Left ventricle myocardium inferior (tissue), 1 donor: ENCODE data around the gene PBX4. TPM values are rescaled to one million over a fixed set of nuclear protein-coding genes. Genes with fewer than 3 reads are reported as not detected.
A peak's percentile ranks its signal among the peaks of the same experiment; 100 is the strongest.

ENCODE experiments used
- DNase-seq: peaks from one replicate; pipeline ENCODE4 v3.0.0-alpha.2; 2020
- H3K27ac ChIP-seq: fragments of 200-600 bp; replicated peaks from 2 replicates; pipeline ENCODE4 v1.8.0; 2021
- H3K27me3 ChIP-seq: fragments of 200-600 bp; 2 replicates; pipeline ENCODE4 v1.8.0; 2021; ENCODE audit warnings: low read depth
- H3K36me3 ChIP-seq: fragments of 200-600 bp; 2 replicates; pipeline ENCODE4 v1.8.0; 2021
- H3K4me1 ChIP-seq: fragments of 200-600 bp; 2 replicates; pipeline ENCODE4 v1.8.0; 2021
- H3K4me3 ChIP-seq: fragments of 200-600 bp; 2 replicates; pipeline ENCODE4 v1.8.0; 2021; ENCODE audit warnings: mild to moderate bottlenecking, moderate library complexity
- H3K9me3 ChIP-seq: fragments of 200-600 bp; replicated peaks from 2 replicates; pipeline ENCODE4 v1.8.0; 2021
- intact Hi-C: fragments of 100-400 bp; cut with micrococcal nuclease; formaldehyde crosslinking; loops from one replicate; pipeline ENCODE4 v1.11.0; 2022
- total RNA-seq: library from RNA; stranded (reverse); fragmentation: NEBNext Ultra II Directional; extraction: Animal tissue kit (Norgen Biotek cat#: 25700); gene quantifications from one replicate; pipeline ENCODE4 v1.2.1, GENCODE V29; 2021
- TF ChIP-seq, protein P1 (sequence below): fragments of 200-600 bp; IDR thresholded peaks from 2 replicates; pipeline ENCODE4 v1.8.0; 2021; ENCODE audit warnings: antibody characterized with exemption, mild to moderate bottlenecking, borderline replicate concordance
- donor health status: DM: no; HTN: yes; CAD: no; lungs with severe emphysema.

The PBX4 gene
- total RNA-seq, 1 donor from 2014 or later: not detected

- H3K4me1 ChIP-seq: peaks cover 10% of the 10 kb centered on the region
- peaks cover 4% of the 10 kb centered on the region for H3K9me3 ChIP-seq
- peaks cover 30% of the 10 kb centered on the region for H3K27me3 ChIP-seq
- H3K4me3 ChIP-seq: no peak overlapping the region
- no peak for DNase-seq
- intact Hi-C loops: no loop called here
- no peak overlapping the region for H3K27ac ChIP-seq
- TF ChIP-seq, protein P1, sequence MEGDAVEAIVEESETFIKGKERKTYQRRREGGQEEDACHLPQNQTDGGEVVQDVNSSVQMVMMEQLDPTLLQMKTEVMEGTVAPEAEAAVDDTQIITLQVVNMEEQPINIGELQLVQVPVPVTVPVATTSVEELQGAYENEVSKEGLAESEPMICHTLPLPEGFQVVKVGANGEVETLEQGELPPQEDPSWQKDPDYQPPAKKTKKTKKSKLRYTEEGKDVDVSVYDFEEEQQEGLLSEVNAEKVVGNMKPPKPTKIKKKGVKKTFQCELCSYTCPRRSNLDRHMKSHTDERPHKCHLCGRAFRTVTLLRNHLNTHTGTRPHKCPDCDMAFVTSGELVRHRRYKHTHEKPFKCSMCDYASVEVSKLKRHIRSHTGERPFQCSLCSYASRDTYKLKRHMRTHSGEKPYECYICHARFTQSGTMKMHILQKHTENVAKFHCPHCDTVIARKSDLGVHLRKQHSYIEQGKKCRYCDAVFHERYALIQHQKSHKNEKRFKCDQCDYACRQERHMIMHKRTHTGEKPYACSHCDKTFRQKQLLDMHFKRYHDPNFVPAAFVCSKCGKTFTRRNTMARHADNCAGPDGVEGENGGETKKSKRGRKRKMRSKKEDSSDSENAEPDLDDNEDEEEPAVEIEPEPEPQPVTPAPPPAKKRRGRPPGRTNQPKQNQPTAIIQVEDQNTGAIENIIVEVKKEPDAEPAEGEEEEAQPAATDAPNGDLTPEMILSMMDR: no peak
- H3K36me3 ChIP-seq: no peaks in the 10 kb centered on the region
Observed at GRCh38 chr19:19553670-19554069, 64.8 kb downstream of the PBX4 start.

GRCh38 chr19:19552798-19553197 is 65.7 kb downstream of the PBX4 start:
- Histone ChIP-seq H3K27ac (no peak overlapping the region), H3K4me3 (no peak overlapping the region), H3K4me1 (peaks cover 18% of the 10 kb centered on the region), H3K9me3 (peaks cover 4% of the 10 kb centered on the region), H3K27me3 (peaks cover 38% of the 10 kb centered on the region), H3K36me3 (no peaks in the 10 kb centered on the region)
- no peak for DNase-seq
- intact Hi-C loops: no loop called here
- TF ChIP-seq, protein P1: peak; percentile 66

DNA sequence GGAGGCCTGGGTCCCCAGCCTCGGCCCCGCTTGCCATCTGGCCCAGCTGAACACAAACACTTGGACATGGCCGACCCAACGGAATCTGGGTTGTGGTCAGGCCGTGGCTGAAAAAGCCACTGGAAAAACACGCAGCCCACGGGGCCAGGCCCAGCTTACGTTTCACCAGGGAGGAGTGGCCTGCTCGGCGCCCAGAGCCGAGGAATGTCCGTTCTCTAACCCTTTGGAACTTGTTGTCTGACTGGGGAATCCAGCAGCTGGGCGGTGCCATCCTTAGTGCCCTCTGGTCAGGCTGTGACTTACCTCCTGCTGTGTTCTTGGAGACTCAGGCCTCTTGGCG is 66.7 kb downstream of the PBX4 start:
- TF ChIP-seq, protein P1: no peak

GRCh38 chr19:19550972-19551852 is 67.3 kb downstream of the PBX4 start:
- H3K4me3 ChIP-seq: no peak overlapping the region
- peaks cover 4% of the 10 kb centered on the region for H3K9me3 ChIP-seq
- TF ChIP-seq, protein P1: no peak
- DNase-seq: no peak
- H3K27me3 ChIP-seq: peaks cover 52% of the 10 kb centered on the region
- intact Hi-C loops: no loop called here
- H3K4me1 ChIP-seq: peaks cover 26% of the 10 kb centered on the region
- H3K27ac ChIP-seq: no peak overlapping the region
- H3K36me3 ChIP-seq: no peaks in the 10 kb centered on the region

More for the DNA sequence above, 66.7 kb downstream of the PBX4 start:
- Histone ChIP-seq H3K4me1 (peaks cover 26% of the 10 kb centered on the region), H3K27ac (no peak overlapping the region), H3K9me3 (peaks cover 4% of the 10 kb centered on the region), H3K36me3 (no peaks in the 10 kb centered on the region), H3K4me3 (no peak overlapping the region), H3K27me3 (peaks cover 48% of the 10 kb centered on the region)
- DNase-seq: no peak
- intact Hi-C loops: no loop called here

GRCh38 chr19:19550485-19550929 is 68.0 kb downstream of the PBX4 start:
- TF ChIP-seq, protein P1: no peak
- Histone ChIP-seq H3K9me3 (peaks cover 4% of the 10 kb centered on the region), H3K36me3 (no peaks in the 10 kb centered on the region), H3K27me3 (peaks cover 58% of the 10 kb centered on the region), H3K4me1 (peaks cover 26% of the 10 kb centered on the region), H3K27ac (no peak overlapping the region), H3K4me3 (no peak overlapping the region)
- no peak for DNase-seq
- intact Hi-C loops: no loop called here
